ENCODE results near the gene NPM3. TPM values are rescaled to one million over a fixed set of nuclear protein-coding genes. Genes with fewer than 3 reads are reported as not detected.

Gene NPM3
- 10 to 100 TPM; 12.9 to 37.0 (median 16.0) TPM for total RNA-seq

DNA sequence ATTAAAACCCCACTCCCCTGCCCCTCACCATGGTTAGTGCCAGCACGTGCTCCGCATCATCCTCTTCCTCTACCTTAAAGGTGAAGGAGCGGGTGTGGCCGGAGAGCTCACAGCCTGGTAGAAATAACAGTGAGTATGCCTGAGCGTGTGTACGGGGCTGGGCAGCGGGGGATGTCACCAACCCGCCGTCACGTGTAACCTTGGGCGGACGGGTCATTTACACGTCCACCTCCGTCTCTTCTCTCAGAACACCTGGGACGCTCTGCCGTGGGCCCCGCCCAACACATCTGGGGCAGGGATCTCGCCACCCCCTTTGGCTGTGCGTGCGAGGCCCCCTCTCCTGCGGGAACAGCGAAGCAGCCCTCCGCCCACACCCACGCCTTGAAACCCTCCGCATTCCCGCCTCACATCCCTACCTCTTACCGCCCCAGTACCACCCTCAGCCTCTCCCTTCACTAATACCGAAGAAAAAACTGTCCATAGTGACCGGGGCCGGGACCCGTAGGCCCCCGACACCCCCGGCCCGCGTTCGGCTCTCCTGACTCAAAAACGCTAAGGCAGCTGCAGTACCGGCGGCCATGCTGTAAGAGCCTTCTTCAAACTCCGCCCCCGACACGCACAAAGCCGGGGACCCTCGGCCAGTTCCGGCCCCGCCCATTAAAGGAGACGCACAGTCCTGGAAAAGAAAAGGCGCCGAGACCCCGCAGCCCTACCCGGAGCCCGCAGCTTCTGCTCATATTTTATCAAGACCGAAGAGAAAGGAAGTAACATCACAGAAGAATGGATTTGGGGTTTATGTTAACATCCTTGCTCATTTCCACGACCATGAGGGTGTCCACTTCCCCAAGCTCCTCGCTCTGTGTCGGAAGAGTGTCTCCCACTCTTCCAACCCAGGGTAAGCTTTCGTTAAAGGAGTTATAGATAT is at the start of gene NPM3:
Gene NPM3 (minus strand): TSS at position 636 of the 925 bp plus-strand sequence. CDS start 56 bp downstream, at position 580.
- Histone ChIP-seq H3K27ac (peak within 1 kb of the TSS; percentile 14 to 76 (median 65)), H3K27me3 (peaks cover 13 to 18% (median 16%) of the 10 kb centered on the region in 3 donors), H3K4me3 (peak within 1 kb of the TSS; percentile 68 to 85 (median 76)), H3K36me3 (peaks cover 0 to 36% of the 10 kb centered on the region in 2 donors), H3K9me3 (no peaks in the 10 kb centered on the region), H3K4me1 (peaks cover 23 to 31% of the 10 kb centered on the region in 2 donors)
- in situ Hi-C loops (cut with MboI; ENCODE audit: low sequenced_read_pairs in 4 of 4): loop anchor here in 2 of 4 donors (10.0 kb wide), 1 partner anchor 178 kb away; no protein-coding TSS in a partner anchor
- no peak for TF ChIP-seq CTCF (IDR thresholded peaks at IDR 0.05 in 4 of 5, conservative IDR thresholded peaks at IDR 0.05 in 1 of 5)
- TF ChIP-seq POLR2A (IDR thresholded peaks at IDR 0.05): peak in 1 of 2 donors; percentile 14
- intact Hi-C loops (cut with DNase I; ENCODE audit: low total_unique reads): loop anchor here (2.0 kb wide), 1 partner anchor 36 kb away; the partner anchor contains the start of gene OGA
- DNase-seq (peak; percentile 68 to 73), ATAC-seq (peak; percentile 67 to 77)

- no peak for TF ChIP-seq CTCF (IDR thresholded peaks at IDR 0.05 in 4 of 5, conservative IDR thresholded peaks at IDR 0.05 in 1 of 5)
- no peak for TF ChIP-seq POLR2A (IDR thresholded peaks at IDR 0.05)
Measured at GRCh38 chr10:101832325-101832771, 49.1 kb upstream of the NPM3 start.

GRCh38 chr10:101831169-101831811 is 48.0 kb upstream of the NPM3 start:
- in situ Hi-C loops (cut with MboI; ENCODE audit: low sequenced_read_pairs in 4 of 4): loop anchor here in 2 of 4 donors (10.0 kb wide), 2 partner anchors 184 to 244 kb away; no protein-coding TSS in a partner anchor
- H3K4me3 ChIP-seq: peak overlapping the region; percentile 40 to 67 (median 54)
- TF ChIP-seq CTCF (IDR thresholded peaks at IDR 0.05 in 4 of 5, conservative IDR thresholded peaks at IDR 0.05 in 1 of 5) (no peak), POLR2A (IDR thresholded peaks at IDR 0.05) (no peak)
- no peak for DNase-seq
- intact Hi-C loops (cut with DNase I; ENCODE audit: low total_unique reads): no loop called here
- H3K9me3 ChIP-seq: no peaks in the 10 kb centered on the region
- H3K4me1 ChIP-seq: peaks cover 15 to 19% of the 10 kb centered on the region in 2 donors
- peak overlapping the region; percentile 8 to 44 (median 36) for H3K27ac ChIP-seq
- peaks cover 0 to 6% of the 10 kb centered on the region in 2 donors for H3K36me3 ChIP-seq
- no peaks in the 10 kb centered on the region for H3K27me3 ChIP-seq
- ATAC-seq: no peak

More at GRCh38 chr10:101832325-101832771, 49.1 kb upstream of the NPM3 start:
- Histone ChIP-seq H3K9me3 (no peaks in the 10 kb centered on the region), H3K36me3 (peaks cover 0 to 6% of the 10 kb centered on the region in 2 donors), H3K4me3 (no peak overlapping the region), H3K4me1 (peaks cover 15 to 19% of the 10 kb centered on the region in 2 donors), H3K27me3 (no peaks in the 10 kb centered on the region), H3K27ac (no peak overlapping the region)
- in situ Hi-C loops (cut with MboI; ENCODE audit: low sequenced_read_pairs in 4 of 4) (loop anchor here in 2 of 4 donors (10.0 kb wide), 2 partner anchors 182 to 242 kb away; no protein-coding TSS in a partner anchor), intact Hi-C loops (cut with DNase I; ENCODE audit: low total_unique reads) (no loop called here)
- DNase-seq: no peak
- no peak for ATAC-seq

DNA sequence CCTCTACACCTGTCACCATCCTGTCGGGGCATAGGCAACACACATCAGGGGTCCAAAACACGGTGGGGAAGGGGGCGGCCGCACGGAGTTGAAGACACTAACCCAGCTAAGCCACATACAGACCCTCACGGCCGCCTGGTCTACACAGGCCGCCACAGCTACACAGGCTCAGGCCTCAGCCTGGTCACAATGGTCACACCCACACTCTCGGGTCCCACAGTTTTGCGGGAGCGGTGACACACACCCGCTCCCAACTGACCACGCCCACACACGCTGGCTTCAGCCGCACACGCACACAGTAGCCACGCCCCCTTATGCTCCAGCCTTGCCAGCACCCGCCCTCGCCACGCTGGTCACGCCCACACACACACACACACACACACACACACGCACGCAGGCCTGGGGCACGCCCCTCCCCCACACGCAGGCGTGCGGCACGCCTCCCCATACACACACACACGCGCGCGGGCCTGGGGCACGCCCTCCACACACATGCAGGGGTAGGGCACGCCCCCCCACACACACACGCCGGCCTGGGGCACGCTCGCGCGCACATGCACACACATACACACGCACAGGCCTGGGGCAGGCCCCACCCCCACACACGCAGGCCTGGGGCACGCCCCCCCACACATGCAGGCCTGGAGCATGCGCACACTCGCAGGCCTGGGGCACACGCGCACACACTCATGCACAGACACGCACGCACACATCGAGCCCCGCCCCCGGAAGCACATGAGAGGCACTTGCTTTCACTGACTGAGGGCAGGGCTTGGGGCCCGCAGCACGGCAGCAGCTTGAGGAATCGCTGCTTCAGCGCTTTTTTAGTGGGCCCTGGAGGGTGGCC is 47.3 kb upstream of the NPM3 start:
- Histone ChIP-seq H3K36me3 (peaks cover 0 to 6% of the 10 kb centered on the region in 2 donors), H3K9me3 (no peaks in the 10 kb centered on the region), H3K4me3 (peak overlapping the region; percentile 40 to 67 (median 54)), H3K27me3 (no peaks in the 10 kb centered on the region), H3K27ac (peak overlapping the region; percentile 8 to 44 (median 36)), H3K4me1 (peaks cover 15 to 19% of the 10 kb centered on the region in 2 donors)
- TF ChIP-seq CTCF (IDR thresholded peaks at IDR 0.05 in 4 of 5, conservative IDR thresholded peaks at IDR 0.05 in 1 of 5) (no peak), POLR2A (IDR thresholded peaks at IDR 0.05) (no peak)
- in situ Hi-C loops (cut with MboI; ENCODE audit: low sequenced_read_pairs in 4 of 4): loop anchor here in 2 of 4 donors (10.0 kb wide), 2 partner anchors 184 to 244 kb away; no protein-coding TSS in a partner anchor
- ATAC-seq: peak; percentile 68 to 70
- intact Hi-C loops (cut with DNase I; ENCODE audit: low total_unique reads): no loop called here
- peak; percentile 63 to 71 for DNase-seq

All from gastrocnemius medialis (tissue), 4 donors.